GM13976 (cell line): ENCODE results near the gene WDR43.

Source experiments
- DNase-seq: peaks from one replicate; pipeline ENCODE4 v3.0.0; 2012; ENCODE audit warnings: low spot score
- CTCF ChIP-seq: IDR thresholded peaks from 2 replicates; pipeline ENCODE4 v1.5.1; 2012; ENCODE audit warnings: borderline replicate concordance, mild to moderate bottlenecking; ENCODE audit not compliant: insufficient read depth; ENCODE audit errors: extremely low read depth, missing control alignments, control extremely low read depth
- in situ Hi-C: fragments of 300-500 bp; cut with MboI; formaldehyde crosslinking; loops from one replicate; pipeline ENCODE4 v1.12.0; 2022; ENCODE audit warnings: low sequenced_read_pairs, mixed read lengths, inconsistent platforms; ENCODE audit not compliant: unreplicated experiment

WDR43 gene

GRCh38 chr2:28979041-28979440 is 84.6 kb downstream of the WDR43 start:
- in situ Hi-C loops: no loop called here
- peak; percentile 15 for DNase-seq

GRCh38 chr2:28979576-28980366 is 85.3 kb downstream of the WDR43 start:
- no peak for TF ChIP-seq CTCF
- in situ Hi-C loops: no loop called here
- no peak for DNase-seq

More at GRCh38 chr2:28979041-28979440, 84.6 kb downstream of the WDR43 start:
- TF ChIP-seq CTCF: no peak

GRCh38 chr2:28980368-28981015 is 86.0 kb downstream of the WDR43 start:
- in situ Hi-C loops: no loop called here
- no peak for DNase-seq
- TF ChIP-seq CTCF: no peak

GRCh38 chr2:28981016-28981441 is 86.6 kb downstream of the WDR43 start, which contains the start of gene TOGARAM2:
TOGARAM2 (plus strand) TSS chr2:28981298; CDS start chr2:28994835, 13,537 bp downstream.
- no peak for TF ChIP-seq CTCF
- in situ Hi-C loops: no loop called here
- DNase-seq: peak; percentile 18

- in situ Hi-C loops: no loop called here
- DNase-seq: peak; percentile 17
Observed at GRCh38 chr2:28981620-28982376, 87.3 kb downstream of the WDR43 start.

More at GRCh38 chr2:28981620-28982376, 87.3 kb downstream of the WDR43 start:
- no peak for TF ChIP-seq CTCF
